IPS-20b (cell line): ENCODE measurements around the gene KLRD1.
"Not testable (repeated sequence)": the region's sequence is repeated elsewhere in the genome, so short reads cannot be mapped to it uniquely, and the experiment has no call there.

Experiments
- H3K27ac ChIP-seq: one replicate; pipeline ENCODE4 v1.5.1; 2013; ENCODE audit warnings: low read length
- H3K27me3 ChIP-seq: 2 replicates; pipeline ENCODE4 v1.6.1; 2013; ENCODE audit warnings: mild to moderate bottlenecking, low read length, inconsistent platforms; ENCODE audit not compliant: insufficient read depth
- H3K36me3 ChIP-seq: 2 replicates; pipeline ENCODE4 v1.6.1; 2013; ENCODE audit warnings: low read depth, mild to moderate bottlenecking, inconsistent platforms, low read length, moderate library complexity; ENCODE audit not compliant: insufficient read depth
- H3K4me1 ChIP-seq: 2 replicates; pipeline ENCODE4 v1.6.1; 2013; ENCODE audit warnings: mild to moderate bottlenecking, control low read depth, inconsistent platforms, low read length, moderate library complexity; ENCODE audit not compliant: insufficient read depth
- H3K4me3 ChIP-seq: 2 replicates; pipeline ENCODE4 v1.5.1; 2013; ENCODE audit warnings: mild to moderate bottlenecking, low read length, inconsistent platforms
- H3K9ac ChIP-seq: 2 replicates; pipeline ENCODE4 v1.6.1; 2013; ENCODE audit warnings: low read depth, mild to moderate bottlenecking, inconsistent platforms, low read length, moderate library complexity
- H3K9me3 ChIP-seq: 2 replicates; pipeline ENCODE4 v1.6.1; 2013; ENCODE audit warnings: mild to moderate bottlenecking, low read depth, low read length, inconsistent platforms; ENCODE audit not compliant: insufficient read depth

KLRD1 gene

DNA sequence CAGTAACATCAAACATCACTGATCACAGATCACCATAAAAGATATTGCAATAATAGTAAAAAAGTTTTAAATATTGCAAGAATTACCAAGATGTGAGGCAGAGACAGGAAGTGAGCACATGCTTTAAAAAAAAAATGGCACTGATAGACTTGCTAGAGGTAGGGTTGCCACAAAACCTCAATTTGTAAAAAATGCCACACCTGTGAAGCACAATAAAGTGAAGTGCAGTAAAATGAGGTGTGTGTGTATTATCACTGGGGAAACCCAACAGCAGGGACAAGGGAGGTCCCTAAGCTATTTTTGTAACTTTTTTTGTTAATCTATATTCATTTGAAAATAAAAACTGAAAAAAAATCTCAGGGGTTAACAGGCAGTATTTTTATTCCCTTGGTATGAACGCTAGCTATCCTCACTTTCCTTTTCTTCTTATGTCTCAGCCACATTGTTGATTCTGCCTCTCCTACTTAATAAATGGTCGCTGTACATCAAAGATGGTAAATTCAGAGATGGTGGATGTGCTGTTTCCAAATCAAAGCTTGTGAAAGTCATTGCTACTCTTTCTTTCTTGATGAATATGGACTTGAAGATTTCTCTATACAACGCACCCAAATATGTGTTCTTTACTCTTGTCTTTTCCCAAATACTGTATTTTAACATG is 14.0 kb upstream of the KLRD1 start:
- Histone ChIP-seq H3K9ac (no peak overlapping the region), H3K27ac (no peak overlapping the region), H3K27me3 (no peaks in the 10 kb centered on the region), H3K36me3 (no peaks in the 10 kb centered on the region), H3K9me3 (no peaks in the 10 kb centered on the region), H3K4me1 (no peaks in the 10 kb centered on the region), H3K4me3 (no peak overlapping the region)

DNA sequence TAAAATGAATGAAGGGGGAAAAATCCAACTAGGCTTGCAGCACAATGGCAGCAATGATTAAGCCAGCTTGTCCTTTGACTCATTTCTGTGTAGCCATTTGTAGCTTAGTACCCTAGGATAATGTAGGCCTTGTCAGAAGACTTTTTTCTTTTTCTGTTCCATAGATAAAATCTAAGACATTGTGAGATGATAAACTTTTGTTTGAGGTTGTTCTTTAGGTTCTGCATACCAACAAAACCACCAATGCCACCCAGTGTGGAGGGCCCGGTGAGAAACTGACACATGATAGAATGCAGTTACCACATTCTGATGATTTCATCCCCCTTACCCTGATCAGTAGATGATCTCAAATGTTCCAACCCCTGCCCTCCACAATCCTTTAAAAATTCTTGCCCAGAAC is 6.6 kb upstream of the KLRD1 start:
- H3K4me3 ChIP-seq, result no peak overlapping the region
- peaks cover 10% of the 10 kb centered on the region for H3K9me3 ChIP-seq
- no peaks in the 10 kb centered on the region for H3K27me3 ChIP-seq
- H3K36me3 ChIP-seq, result no peaks in the 10 kb centered on the region
- H3K27ac ChIP-seq, result no peak overlapping the region
- H3K4me1 ChIP-seq, result no peaks in the 10 kb centered on the region
- no peak overlapping the region for H3K9ac ChIP-seq

DNA sequence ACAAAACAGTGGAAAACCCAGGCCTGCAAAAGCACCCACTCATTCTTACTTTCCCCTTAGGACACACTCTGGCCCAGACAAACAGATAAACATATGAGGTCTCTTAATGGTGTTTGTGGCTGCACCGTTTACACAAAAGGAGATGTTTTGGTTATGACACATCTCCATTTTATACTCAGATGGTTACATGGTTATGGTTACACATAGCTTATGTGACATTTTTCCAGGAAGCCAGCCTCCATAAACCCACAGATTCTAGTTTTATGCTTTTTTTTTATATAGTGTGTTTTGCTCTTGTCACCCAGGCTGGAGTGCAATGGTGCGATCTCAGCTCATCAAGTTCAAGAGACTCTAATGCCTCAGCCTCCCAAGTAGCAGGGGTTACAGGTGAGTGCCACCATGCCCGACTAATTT is 3.5 kb upstream of the KLRD1 start:
- Histone ChIP-seq H3K27me3 (no peaks in the 10 kb centered on the region), H3K27ac (no peak overlapping the region), H3K9ac (no peak overlapping the region), H3K4me3 (no peak overlapping the region), H3K9me3 (peaks cover 10% of the 10 kb centered on the region), H3K4me1 (no peaks in the 10 kb centered on the region), H3K36me3 (no peaks in the 10 kb centered on the region)

DNA sequence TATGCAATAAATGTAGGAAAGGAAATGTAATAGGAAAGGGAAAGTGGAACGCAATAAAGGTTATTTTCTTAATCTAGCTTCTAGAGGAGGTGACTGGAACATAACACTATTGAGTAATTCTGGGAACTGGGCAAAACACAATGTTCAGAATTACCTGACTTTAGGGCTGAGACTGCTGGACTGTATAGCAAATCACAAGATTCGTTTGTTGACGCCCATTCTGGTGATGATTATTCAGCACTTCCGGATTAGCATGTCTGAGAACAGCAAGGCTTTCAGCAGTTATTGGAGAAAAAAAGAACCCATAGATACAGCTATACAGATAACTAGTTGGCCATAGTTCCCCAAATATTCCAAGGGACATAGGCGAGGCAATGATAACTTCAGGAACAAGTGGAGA is 2.3 kb upstream of the KLRD1 start:
- Histone ChIP-seq H3K27me3 (no peaks in the 10 kb centered on the region), H3K9me3 (peaks cover 10% of the 10 kb centered on the region), H3K27ac (no peak overlapping the region)

DNA sequence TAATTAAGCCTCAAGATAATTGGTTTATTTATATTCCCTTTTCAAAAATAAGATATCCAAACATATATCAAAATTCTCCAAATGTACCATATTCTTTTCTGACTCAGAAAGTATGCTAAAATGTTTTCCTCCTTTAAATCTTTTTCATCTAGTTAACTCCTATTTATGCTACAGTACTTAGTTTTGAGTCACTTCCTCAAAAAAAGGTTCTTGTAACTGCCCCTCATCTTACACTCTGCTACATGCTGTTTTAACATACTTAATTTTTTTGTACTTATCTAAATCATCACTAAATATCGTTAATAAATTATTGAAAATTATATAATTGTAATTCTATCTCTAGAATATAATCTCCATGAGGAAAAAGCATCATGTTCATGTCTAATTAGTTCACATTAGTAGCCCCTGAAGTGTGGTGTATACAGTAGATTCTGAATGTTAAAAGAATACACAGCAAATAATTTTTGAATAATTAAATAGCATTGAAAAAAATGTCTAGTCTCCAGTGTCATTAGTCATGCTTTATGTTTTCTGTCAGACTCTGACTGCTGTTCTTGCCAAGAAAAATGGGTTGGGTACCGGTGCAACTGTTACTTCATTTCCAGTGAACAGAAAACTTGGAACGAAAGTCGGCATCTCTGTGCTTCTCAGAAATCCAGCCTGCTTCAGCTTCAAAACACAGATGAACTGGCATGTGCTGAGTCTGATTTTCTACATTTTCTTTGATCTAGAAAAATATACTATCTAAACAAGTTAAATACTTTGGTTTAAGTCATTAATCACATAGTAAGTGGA is 3.5 kb downstream of the KLRD1 start:
- H3K4me3 ChIP-seq, result no peak overlapping the region
- H3K4me1 ChIP-seq, result no peaks in the 10 kb centered on the region
- H3K9me3 ChIP-seq, result no peaks in the 10 kb centered on the region
- no peak overlapping the region for H3K27ac ChIP-seq
- H3K9ac ChIP-seq, result no peak overlapping the region
- H3K27me3 ChIP-seq, result no peaks in the 10 kb centered on the region
- H3K36me3 ChIP-seq, result no peaks in the 10 kb centered on the region

More for the DNA sequence above, 2.3 kb upstream of the KLRD1 start:
- no peaks in the 10 kb centered on the region for H3K36me3 ChIP-seq
- H3K9ac ChIP-seq, result no peak overlapping the region
- H3K4me3 ChIP-seq, result no peak overlapping the region
- H3K4me1 ChIP-seq, result no peaks in the 10 kb centered on the region

DNA sequence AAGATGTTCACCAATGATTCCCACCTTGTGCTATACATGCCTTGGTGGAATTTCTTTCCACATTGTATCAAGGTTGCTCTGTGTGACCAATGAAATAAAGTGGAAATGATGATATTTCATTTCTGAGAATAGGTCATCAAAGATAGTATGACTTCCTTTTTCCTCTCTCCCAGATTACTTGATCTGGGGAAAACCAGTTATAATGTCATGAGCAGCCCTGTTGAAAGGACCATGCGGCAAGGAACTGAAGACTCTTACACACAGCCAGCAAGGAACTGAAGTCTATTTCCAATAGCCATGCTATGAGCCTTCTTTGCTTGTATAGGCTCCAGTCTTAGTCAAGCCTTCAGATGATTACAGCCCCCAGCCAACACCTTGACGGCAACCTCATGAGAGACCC is 11.7 kb downstream of the KLRD1 start:
- no peaks in the 10 kb centered on the region for H3K27me3 ChIP-seq
- H3K9ac ChIP-seq, result no peak overlapping the region
- H3K9me3 ChIP-seq, result no peaks in the 10 kb centered on the region; the same call in 1 of the 2 replicates
- H3K36me3 ChIP-seq, result no peaks in the 10 kb centered on the region
- H3K27ac ChIP-seq, result no peak overlapping the region
- H3K4me3 ChIP-seq, result no peak overlapping the region
- H3K4me1 ChIP-seq, result no peaks in the 10 kb centered on the region

DNA sequence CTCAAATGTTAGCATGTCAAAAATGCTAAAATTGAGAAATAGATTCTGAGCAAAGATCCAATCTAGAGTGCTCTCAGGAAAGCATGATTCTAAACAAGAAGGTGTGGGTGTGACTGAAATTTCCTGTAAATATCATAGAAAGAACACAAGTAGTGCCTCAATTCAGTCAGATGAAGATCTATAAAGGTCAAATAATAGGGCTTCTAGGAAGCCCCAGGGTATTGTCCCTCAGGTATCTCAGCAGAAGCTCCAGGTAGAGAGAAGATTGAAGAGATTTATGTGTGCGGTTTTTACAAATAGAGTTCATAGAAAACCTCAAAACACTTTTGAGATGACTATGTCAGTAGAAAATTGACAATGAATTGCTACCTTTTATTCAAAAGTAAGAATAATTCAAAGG is 13.0 kb downstream of the KLRD1 start:
- no peak overlapping the region for H3K4me3 ChIP-seq
- no peaks in the 10 kb centered on the region for H3K4me1 ChIP-seq
- no peaks in the 10 kb centered on the region; the same call in 1 of the 2 replicates for H3K9me3 ChIP-seq
- H3K36me3 ChIP-seq, result no peaks in the 10 kb centered on the region
- H3K27me3 ChIP-seq, result no peaks in the 10 kb centered on the region
- H3K9ac ChIP-seq, result no peak overlapping the region
- no peak overlapping the region for H3K27ac ChIP-seq

DNA sequence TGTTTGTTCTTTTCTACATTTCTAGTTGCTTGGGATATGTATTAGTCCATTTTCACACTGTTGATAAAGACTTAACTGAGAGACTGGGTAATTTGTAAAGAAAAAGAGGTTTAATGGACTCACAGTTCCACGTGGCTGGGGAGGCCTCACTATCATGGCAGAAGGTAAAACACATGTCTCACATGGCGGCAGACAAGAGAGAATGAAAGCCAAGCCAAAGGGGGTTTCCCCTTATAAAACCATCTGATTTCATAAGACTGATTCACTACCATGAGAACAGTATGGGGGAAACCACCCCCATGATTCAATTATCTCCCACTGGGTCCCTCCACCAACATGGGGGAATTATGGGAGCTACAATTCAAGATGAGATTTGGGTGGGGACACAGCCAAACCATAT is 21.0 kb downstream of the KLRD1 start:
- not testable (repeated sequence) for H3K9me3 ChIP-seq, H3K4me3 ChIP-seq, H3K27ac ChIP-seq, H3K27me3 ChIP-seq, H3K36me3 ChIP-seq, H3K4me1 ChIP-seq, H3K9ac ChIP-seq

DNA sequence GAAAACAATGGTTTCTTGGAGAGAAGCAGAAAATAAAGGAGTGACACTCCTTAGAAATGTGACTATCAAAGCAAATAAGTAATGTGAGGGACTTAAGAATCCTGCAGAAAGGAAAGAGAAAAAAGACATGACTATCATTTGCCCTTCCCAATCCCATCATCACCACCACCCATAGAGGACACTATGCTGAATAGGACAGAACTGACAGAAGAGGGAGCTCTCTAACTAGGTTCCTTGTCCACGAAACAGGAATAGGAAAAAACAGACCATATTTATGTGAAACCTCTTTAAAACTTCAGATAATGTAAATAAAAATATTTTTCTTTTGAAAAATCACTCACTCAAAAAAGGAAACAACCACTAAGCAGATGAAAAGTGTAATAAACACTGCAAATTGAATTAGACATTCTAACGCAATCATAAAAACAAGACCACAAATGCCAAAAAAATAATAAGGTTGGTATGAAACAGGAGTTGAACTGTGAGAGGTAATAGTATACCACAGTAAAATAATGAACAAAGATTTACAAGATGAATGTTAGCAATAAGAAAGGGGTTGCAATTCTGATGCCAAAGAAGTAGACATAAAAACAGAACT is 24.1 kb downstream of the KLRD1 start:
- Histone ChIP-seq H3K27ac (no peak overlapping the region), H3K9me3 (no peaks in the 10 kb centered on the region), H3K4me3 (no peak overlapping the region), H3K27me3 (no peaks in the 10 kb centered on the region), H3K36me3 (no peaks in the 10 kb centered on the region), H3K4me1 (no peaks in the 10 kb centered on the region), H3K9ac (no peak overlapping the region)

DNA sequence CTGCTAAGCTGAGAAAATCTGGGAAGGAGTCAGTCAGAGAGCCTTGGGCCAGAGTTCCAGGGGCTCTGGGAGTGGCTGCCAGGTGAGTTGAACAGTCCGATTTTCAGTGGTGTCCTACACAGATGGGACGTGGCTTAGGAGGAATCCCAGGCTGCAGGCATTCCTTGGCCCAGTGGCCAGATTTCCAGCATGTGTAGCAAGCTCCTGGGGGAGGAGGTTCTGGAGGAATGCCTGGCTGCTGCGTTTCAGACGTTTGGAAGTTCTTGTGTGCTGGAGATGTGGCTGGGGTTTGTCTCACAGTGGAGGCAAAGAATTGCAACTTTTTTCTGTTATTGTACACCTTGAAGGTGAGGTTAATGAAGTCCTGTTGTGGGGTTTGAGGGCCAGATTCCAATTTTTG is 28.5 kb downstream of the KLRD1 start:
- H3K4me3 ChIP-seq, H3K9ac ChIP-seq, H3K27me3 ChIP-seq, H3K27ac ChIP-seq, H3K9me3 ChIP-seq, H3K4me1 ChIP-seq, H3K36me3 ChIP-seq: not testable (repeated sequence)

DNA sequence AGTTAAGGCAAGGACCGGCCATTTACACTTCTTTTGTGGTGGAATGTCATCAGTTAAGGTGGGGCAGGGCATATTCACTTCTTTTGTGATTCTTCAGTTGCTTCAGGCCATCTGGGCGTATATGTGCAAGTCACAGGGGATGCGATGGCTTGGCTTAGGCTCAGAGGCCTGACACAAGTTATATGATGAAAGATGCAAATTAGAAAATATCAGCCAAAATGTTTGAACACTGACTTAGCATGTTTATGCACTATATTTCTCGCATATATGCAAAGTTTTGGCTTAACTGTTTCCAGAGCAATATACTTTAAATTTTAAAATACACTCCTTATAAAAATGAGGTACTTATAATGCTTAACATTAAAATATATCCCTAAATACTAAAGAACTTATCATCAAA is 30.8 kb downstream of the KLRD1 start:
- not testable (repeated sequence) for H3K27me3 ChIP-seq, H3K27ac ChIP-seq, H3K9me3 ChIP-seq, H3K36me3 ChIP-seq, H3K4me3 ChIP-seq, H3K9ac ChIP-seq, H3K4me1 ChIP-seq
